WTC11 (cell line): ENCODE results near the gene C6orf141. TPM values are rescaled to one million over a fixed set of nuclear protein-coding genes. Genes with fewer than 3 reads are reported as not detected.

Source experiments
- ATAC-seq: fragments of 200-7000 bp; cut with Tn5 transposase; 2 replicates; pipeline ENCODE4 v1.10.0; 2021; ENCODE audit warnings: mild to moderate bottlenecking, moderate library complexity
- CTCF ChIA-PET: fragments of 300-600 bp; sonication (Branson Sonifier 250); formaldehyde crosslinking; loops from one replicate; lab custom pipeline; 2021; ENCODE audit warnings: antibody characterized with exemption; lab: Charles Lee
- POLR2A ChIA-PET: fragments of 350-600 bp; sonication (Branson Sonifier 250); formaldehyde crosslinking; loops from one replicate; lab custom pipeline; 2021; ENCODE audit warnings: antibody characterized with exemption; lab: Charles Lee
- DNase-seq: peaks from one replicate; pipeline ENCODE4 v3.0.0; 2021; ENCODE audit warnings: low spot score
- H3K27ac Mint-ChIP-seq: 2 replicates; pipeline ENCODE4 v1.8.0; 2021; ENCODE audit warnings: mixed read lengths
- H3K27me3 Mint-ChIP-seq: 2 replicates; pipeline ENCODE4 v1.8.0; 2021; ENCODE audit warnings: low read depth, mild to moderate bottlenecking, moderate library complexity, mixed read lengths
- H3K36me3 Mint-ChIP-seq: 2 replicates; pipeline ENCODE4 v1.8.0; 2021; ENCODE audit warnings: mixed read lengths
- H3K4me1 Mint-ChIP-seq: 2 replicates; pipeline ENCODE4 v1.8.0; 2022; ENCODE audit warnings: mixed read lengths
- H3K4me3 Mint-ChIP-seq: 2 replicates; pipeline ENCODE4 v1.8.0; 2021; ENCODE audit warnings: mild to moderate bottlenecking, moderate library complexity, mixed read lengths
- H3K9me3 Mint-ChIP-seq: 2 replicates; pipeline ENCODE4 v1.8.0; 2021; ENCODE audit warnings: mixed read lengths
- CBFB ChIP-seq: sonication (generic); formaldehyde crosslinking; IDR thresholded peaks from 2 replicates; pipeline ENCODE4 v1.8.1; 2022; ENCODE audit warnings: mild to moderate bottlenecking, low read depth, missing genetic modification reagents
- EMX1 ChIP-seq: fragments of 250-450 bp; sonication (Bioruptor Pico); IDR thresholded peaks from 2 replicates; pipeline ENCODE4 v1.8.0; 2021; ENCODE audit warnings: mild to moderate bottlenecking
- FOXJ3 ChIP-seq: sonication (generic); formaldehyde crosslinking; IDR thresholded peaks from 2 replicates; pipeline ENCODE4 v1.9.0; 2021; ENCODE audit warnings: missing genetic modification reagents, mild to moderate bottlenecking, borderline replicate concordance
- FOXP1 ChIP-seq: sonication (generic); formaldehyde crosslinking; IDR thresholded peaks from 2 replicates; pipeline ENCODE4 v1.8.0; 2022; ENCODE audit warnings: missing genetic modification reagents, mild to moderate bottlenecking, moderate library complexity, borderline replicate concordance
- GABPB1 ChIP-seq: sonication (generic); formaldehyde crosslinking; IDR thresholded peaks from 2 replicates; pipeline ENCODE4 v1.8.1; 2023; ENCODE audit warnings: mild to moderate bottlenecking, missing genetic modification reagents
- MXD4 ChIP-seq: fragments of 250-450 bp; sonication (Bioruptor Pico); IDR thresholded peaks from 2 replicates; pipeline ENCODE4 v1.8.0; 2021; ENCODE audit warnings: mild to moderate bottlenecking, moderate library complexity, borderline replicate concordance
- MYBL2 ChIP-seq: sonication (generic); formaldehyde crosslinking; IDR thresholded peaks from 2 replicates; pipeline ENCODE4 v1.8.1; 2023; ENCODE audit warnings: mild to moderate bottlenecking, moderate library complexity, missing genetic modification reagents
- OVOL2 ChIP-seq: fragments of 250-450 bp; sonication (Bioruptor Pico); IDR thresholded peaks from 2 replicates; pipeline ENCODE4 v1.9.0; 2021; ENCODE audit warnings: mild to moderate bottlenecking, borderline replicate concordance
- ZBTB21 ChIP-seq: sonication (generic); formaldehyde crosslinking; IDR thresholded peaks from 2 replicates; pipeline ENCODE4 v1.8.1; 2023; ENCODE audit warnings: mild to moderate bottlenecking, missing genetic modification reagents, borderline replicate concordance
- ZNF138 ChIP-seq: sonication (generic); formaldehyde crosslinking; conservative IDR thresholded peaks from 2 replicates; pipeline ENCODE4 v1.8.1; 2022; ENCODE audit warnings: mild to moderate bottlenecking, moderate library complexity, missing genetic modification reagents
- ZNF263 ChIP-seq: sonication (generic); formaldehyde crosslinking; IDR thresholded peaks from 2 replicates; pipeline ENCODE4 v1.8.1; 2022; ENCODE audit warnings: low read depth, mild to moderate bottlenecking, moderate library complexity, missing genetic modification reagents
- ZNF317 ChIP-seq: sonication (generic); formaldehyde crosslinking; IDR thresholded peaks from 2 replicates; pipeline ENCODE4 v1.8.1; 2023; ENCODE audit warnings: low read depth, mild to moderate bottlenecking, moderate library complexity, missing genetic modification reagents, borderline replicate concordance
- total RNA-seq: library from RNA; stranded (reverse); gene quantifications from 3 replicates; pipeline ENCODE4 v1.2.3, GENCODE V29; 2021
- TF ChIP-seq, protein P1 (sequence below): sonication (generic); formaldehyde crosslinking; IDR thresholded peaks from 2 replicates; pipeline ENCODE4 v1.8.1; 2022; ENCODE audit warnings: low read depth, missing genetic modification reagents, borderline replicate concordance
- TF ChIP-seq, protein P2 (sequence below): sonication (generic); formaldehyde crosslinking; conservative IDR thresholded peaks from 2 replicates; pipeline ENCODE4 v1.8.1; 2023; ENCODE audit warnings: mild to moderate bottlenecking, low read depth, missing genetic modification reagents, moderate library complexity
- TF ChIP-seq, protein P3 (sequence below): sonication (generic); formaldehyde crosslinking; IDR thresholded peaks from 2 replicates; pipeline ENCODE4 v1.8.0; 2022; ENCODE audit warnings: missing genetic modification reagents
- TF ChIP-seq, protein P4 (sequence below): sonication (generic); formaldehyde crosslinking; IDR thresholded peaks from 2 replicates; pipeline ENCODE4 v1.8.1; 2023; ENCODE audit warnings: mild to moderate bottlenecking, missing genetic modification reagents
- TF ChIP-seq, protein P5 (sequence below): sonication (generic); formaldehyde crosslinking; IDR thresholded peaks from 2 replicates; pipeline ENCODE4 v1.8.1; 2023; ENCODE audit warnings: mild to moderate bottlenecking, missing genetic modification reagents, borderline replicate concordance
- TF ChIP-seq, protein P6 (sequence below): sonication (generic); formaldehyde crosslinking; IDR thresholded peaks from 2 replicates; pipeline ENCODE4 v1.8.1; 2022; ENCODE audit warnings: mild to moderate bottlenecking, missing genetic modification reagents, moderate library complexity, borderline replicate concordance
- TF ChIP-seq, protein P7 (sequence below): fragments of 250-450 bp; sonication (Bioruptor Pico); IDR thresholded peaks from 2 replicates; pipeline ENCODE4 v1.9.0; 2021; ENCODE audit warnings: moderate library complexity, mild to moderate bottlenecking, inconsistent platforms, borderline replicate concordance

C6orf141 gene
- total RNA-seq, 1 experiment from 2014 or later = 14.4 TPM

DNA sequence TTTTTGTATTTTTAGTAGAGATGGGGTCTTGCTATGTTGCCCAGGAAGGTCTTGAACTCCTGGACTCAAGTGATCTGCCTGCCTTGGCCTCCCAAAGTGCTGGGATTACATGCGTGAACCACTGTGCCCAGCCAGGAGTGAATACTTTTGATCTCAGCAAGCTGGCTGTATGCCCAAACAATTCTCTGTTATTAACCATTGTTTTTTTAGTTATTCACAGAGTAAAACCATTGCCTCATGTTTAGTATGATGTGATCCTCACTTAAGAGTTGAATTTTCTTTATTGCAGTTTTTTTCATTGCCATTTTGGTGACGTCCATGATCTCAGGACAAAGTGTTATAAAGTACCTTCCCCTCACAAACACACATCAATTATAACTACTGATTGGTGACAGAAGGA, 14.8 kb downstream of the C6orf141 start:
- H3K9me3 Mint-ChIP-seq = peaks cover 6% of the 10 kb centered on the region
- no peak for TF ChIP-seq ZNF263 (CRISPR knock-in tag)
- TF ChIP-seq FOXJ3 (CRISPR knock-in tag) = no peak
- no peak for TF ChIP-seq ZNF317
- TF ChIP-seq, protein P1, sequence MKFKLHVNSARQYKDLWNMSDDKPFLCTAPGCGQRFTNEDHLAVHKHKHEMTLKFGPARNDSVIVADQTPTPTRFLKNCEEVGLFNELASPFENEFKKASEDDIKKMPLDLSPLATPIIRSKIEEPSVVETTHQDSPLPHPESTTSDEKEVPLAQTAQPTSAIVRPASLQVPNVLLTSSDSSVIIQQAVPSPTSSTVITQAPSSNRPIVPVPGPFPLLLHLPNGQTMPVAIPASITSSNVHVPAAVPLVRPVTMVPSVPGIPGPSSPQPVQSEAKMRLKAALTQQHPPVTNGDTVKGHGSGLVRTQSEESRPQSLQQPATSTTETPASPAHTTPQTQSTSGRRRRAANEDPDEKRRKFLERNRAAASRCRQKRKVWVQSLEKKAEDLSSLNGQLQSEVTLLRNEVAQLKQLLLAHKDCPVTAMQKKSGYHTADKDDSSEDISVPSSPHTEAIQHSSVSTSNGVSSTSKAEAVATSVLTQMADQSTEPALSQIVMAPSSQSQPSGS = no peak
- TF ChIP-seq, protein P2, sequence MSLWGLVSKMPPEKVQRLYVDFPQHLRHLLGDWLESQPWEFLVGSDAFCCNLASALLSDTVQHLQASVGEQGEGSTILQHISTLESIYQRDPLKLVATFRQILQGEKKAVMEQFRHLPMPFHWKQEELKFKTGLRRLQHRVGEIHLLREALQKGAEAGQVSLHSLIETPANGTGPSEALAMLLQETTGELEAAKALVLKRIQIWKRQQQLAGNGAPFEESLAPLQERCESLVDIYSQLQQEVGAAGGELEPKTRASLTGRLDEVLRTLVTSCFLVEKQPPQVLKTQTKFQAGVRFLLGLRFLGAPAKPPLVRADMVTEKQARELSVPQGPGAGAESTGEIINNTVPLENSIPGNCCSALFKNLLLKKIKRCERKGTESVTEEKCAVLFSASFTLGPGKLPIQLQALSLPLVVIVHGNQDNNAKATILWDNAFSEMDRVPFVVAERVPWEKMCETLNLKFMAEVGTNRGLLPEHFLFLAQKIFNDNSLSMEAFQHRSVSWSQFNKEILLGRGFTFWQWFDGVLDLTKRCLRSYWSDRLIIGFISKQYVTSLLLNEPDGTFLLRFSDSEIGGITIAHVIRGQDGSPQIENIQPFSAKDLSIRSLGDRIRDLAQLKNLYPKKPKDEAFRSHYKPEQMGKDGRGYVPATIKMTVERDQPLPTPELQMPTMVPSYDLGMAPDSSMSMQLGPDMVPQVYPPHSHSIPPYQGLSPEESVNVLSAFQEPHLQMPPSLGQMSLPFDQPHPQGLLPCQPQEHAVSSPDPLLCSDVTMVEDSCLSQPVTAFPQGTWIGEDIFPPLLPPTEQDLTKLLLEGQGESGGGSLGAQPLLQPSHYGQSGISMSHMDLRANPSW = no peak
- no peak for TF ChIP-seq ZNF138 (CRISPR knock-in tag)
- TF ChIP-seq, protein P3, sequence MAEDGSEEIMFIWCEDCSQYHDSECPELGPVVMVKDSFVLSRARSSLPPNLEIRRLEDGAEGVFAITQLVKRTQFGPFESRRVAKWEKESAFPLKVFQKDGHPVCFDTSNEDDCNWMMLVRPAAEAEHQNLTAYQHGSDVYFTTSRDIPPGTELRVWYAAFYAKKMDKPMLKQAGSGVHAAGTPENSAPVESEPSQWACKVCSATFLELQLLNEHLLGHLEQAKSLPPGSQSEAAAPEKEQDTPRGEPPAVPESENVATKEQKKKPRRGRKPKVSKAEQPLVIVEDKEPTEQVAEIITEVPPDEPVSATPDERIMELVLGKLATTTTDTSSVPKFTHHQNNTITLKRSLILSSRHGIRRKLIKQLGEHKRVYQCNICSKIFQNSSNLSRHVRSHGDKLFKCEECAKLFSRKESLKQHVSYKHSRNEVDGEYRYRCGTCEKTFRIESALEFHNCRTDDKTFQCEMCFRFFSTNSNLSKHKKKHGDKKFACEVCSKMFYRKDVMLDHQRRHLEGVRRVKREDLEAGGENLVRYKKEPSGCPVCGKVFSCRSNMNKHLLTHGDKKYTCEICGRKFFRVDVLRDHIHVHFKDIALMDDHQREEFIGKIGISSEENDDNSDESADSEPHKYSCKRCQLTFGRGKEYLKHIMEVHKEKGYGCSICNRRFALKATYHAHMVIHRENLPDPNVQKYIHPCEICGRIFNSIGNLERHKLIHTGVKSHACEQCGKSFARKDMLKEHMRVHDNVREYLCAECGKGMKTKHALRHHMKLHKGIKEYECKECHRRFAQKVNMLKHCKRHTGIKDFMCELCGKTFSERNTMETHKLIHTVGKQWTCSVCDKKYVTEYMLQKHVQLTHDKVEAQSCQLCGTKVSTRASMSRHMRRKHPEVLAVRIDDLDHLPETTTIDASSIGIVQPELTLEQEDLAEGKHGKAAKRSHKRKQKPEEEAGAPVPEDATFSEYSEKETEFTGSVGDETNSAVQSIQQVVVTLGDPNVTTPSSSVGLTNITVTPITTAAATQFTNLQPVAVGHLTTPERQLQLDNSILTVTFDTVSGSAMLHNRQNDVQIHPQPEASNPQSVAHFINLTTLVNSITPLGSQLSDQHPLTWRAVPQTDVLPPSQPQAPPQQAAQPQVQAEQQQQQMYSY (CRISPR knock-in tag) = no peak
- TF ChIP-seq EMX1 (CRISPR knock-in tag) = no peak
- TF ChIP-seq MYBL2 (CRISPR knock-in tag) = no peak
- TF ChIP-seq, protein P4, sequence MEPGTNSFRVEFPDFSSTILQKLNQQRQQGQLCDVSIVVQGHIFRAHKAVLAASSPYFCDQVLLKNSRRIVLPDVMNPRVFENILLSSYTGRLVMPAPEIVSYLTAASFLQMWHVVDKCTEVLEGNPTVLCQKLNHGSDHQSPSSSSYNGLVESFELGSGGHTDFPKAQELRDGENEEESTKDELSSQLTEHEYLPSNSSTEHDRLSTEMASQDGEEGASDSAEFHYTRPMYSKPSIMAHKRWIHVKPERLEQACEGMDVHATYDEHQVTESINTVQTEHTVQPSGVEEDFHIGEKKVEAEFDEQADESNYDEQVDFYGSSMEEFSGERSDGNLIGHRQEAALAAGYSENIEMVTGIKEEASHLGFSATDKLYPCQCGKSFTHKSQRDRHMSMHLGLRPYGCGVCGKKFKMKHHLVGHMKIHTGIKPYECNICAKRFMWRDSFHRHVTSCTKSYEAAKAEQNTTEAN (CRISPR knock-in tag) = no peak
- no peak for TF ChIP-seq ZBTB21 (CRISPR knock-in tag)
- TF ChIP-seq, protein P5, sequence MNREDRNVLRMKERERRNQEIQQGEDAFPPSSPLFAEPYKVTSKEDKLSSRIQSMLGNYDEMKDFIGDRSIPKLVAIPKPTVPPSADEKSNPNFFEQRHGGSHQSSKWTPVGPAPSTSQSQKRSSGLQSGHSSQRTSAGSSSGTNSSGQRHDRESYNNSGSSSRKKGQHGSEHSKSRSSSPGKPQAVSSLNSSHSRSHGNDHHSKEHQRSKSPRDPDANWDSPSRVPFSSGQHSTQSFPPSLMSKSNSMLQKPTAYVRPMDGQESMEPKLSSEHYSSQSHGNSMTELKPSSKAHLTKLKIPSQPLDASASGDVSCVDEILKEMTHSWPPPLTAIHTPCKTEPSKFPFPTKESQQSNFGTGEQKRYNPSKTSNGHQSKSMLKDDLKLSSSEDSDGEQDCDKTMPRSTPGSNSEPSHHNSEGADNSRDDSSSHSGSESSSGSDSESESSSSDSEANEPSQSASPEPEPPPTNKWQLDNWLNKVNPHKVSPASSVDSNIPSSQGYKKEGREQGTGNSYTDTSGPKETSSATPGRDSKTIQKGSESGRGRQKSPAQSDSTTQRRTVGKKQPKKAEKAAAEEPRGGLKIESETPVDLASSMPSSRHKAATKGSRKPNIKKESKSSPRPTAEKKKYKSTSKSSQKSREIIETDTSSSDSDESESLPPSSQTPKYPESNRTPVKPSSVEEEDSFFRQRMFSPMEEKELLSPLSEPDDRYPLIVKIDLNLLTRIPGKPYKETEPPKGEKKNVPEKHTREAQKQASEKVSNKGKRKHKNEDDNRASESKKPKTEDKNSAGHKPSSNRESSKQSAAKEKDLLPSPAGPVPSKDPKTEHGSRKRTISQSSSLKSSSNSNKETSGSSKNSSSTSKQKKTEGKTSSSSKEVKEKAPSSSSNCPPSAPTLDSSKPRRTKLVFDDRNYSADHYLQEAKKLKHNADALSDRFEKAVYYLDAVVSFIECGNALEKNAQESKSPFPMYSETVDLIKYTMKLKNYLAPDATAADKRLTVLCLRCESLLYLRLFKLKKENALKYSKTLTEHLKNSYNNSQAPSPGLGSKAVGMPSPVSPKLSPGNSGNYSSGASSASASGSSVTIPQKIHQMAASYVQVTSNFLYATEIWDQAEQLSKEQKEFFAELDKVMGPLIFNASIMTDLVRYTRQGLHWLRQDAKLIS (CRISPR knock-in tag) = no peak
- no peak for TF ChIP-seq FOXP1 (CRISPR knock-in tag)
- TF ChIP-seq OVOL2 (CRISPR knock-in tag) = no peak
- TF ChIP-seq GABPB1 (CRISPR knock-in tag) = no peak
- TF ChIP-seq, protein P6, sequence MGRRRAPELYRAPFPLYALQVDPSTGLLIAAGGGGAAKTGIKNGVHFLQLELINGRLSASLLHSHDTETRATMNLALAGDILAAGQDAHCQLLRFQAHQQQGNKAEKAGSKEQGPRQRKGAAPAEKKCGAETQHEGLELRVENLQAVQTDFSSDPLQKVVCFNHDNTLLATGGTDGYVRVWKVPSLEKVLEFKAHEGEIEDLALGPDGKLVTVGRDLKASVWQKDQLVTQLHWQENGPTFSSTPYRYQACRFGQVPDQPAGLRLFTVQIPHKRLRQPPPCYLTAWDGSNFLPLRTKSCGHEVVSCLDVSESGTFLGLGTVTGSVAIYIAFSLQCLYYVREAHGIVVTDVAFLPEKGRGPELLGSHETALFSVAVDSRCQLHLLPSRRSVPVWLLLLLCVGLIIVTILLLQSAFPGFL (CRISPR knock-in tag) = no peak
- no peak for TF ChIP-seq MXD4 (CRISPR knock-in tag)
- TF ChIP-seq CBFB (CRISPR knock-in tag) = no peak
- TF ChIP-seq, protein P7, sequence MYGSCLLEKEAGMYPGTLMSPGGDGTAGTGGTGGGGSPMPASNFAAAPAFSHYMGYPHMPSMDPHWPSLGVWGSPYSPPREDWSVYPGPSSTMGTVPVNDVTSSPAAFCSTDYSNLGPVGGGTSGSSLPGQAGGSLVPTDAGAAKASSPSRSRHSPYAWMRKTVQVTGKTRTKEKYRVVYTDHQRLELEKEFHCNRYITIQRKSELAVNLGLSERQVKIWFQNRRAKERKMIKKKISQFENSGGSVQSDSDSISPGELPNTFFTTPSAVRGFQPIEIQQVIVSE (CRISPR knock-in tag) = no peak
- H3K4me1 Mint-ChIP-seq = no peaks in the 10 kb centered on the region
- DNase-seq (no peak), ATAC-seq (no peak)
- H3K36me3 Mint-ChIP-seq = peaks cover 6% of the 10 kb centered on the region; the same call in 1 of the 2 replicates
- peaks cover 56% of the 10 kb centered on the region for H3K27me3 Mint-ChIP-seq
- H3K4me3 Mint-ChIP-seq = no peak overlapping the region
- POLR2A ChIA-PET = interaction anchor here (1.3 kb wide), 1 partner anchor 14 kb away, joined by 3 read pairs; no protein-coding TSS in a partner anchor
- CTCF ChIA-PET = interaction anchor here (1.6 to 3.1 kb wide), 2 partner anchors 15 to 33 kb away, joined by 6 to 17 read pairs; partner anchors contain the start of gene C6orf141
- H3K27ac Mint-ChIP-seq = no peak overlapping the region
